NCI-H526 (cell line): Measurements from ENCODE around the gene NPS.

Experiments used
- DNase-seq, 2 experiments: peaks; one replicate each; lab custom pipeline; 2025; lab: John Stamatoyannopoulos, UW

Gene NPS

DNA sequence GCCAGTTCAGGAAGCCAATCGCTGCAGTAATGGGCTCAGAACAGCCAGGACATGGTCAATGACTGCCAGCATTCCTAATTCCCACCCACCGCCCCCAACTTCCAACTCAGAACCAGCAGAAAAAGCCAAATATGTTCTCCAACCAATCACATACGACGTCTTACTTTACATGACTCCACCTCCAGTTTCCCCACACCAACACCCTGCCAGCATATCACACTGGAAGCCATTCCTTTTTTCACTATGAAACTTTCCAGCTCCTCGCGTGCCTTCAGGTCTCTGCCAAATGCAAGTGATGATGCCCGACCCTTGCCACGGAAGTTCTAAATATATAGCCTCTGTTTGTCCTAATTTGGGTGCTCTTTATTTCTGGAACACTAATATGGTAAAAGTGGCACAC is 12.5 kb downstream of the NPS start:
- no peak for DNase-seq

DNA sequence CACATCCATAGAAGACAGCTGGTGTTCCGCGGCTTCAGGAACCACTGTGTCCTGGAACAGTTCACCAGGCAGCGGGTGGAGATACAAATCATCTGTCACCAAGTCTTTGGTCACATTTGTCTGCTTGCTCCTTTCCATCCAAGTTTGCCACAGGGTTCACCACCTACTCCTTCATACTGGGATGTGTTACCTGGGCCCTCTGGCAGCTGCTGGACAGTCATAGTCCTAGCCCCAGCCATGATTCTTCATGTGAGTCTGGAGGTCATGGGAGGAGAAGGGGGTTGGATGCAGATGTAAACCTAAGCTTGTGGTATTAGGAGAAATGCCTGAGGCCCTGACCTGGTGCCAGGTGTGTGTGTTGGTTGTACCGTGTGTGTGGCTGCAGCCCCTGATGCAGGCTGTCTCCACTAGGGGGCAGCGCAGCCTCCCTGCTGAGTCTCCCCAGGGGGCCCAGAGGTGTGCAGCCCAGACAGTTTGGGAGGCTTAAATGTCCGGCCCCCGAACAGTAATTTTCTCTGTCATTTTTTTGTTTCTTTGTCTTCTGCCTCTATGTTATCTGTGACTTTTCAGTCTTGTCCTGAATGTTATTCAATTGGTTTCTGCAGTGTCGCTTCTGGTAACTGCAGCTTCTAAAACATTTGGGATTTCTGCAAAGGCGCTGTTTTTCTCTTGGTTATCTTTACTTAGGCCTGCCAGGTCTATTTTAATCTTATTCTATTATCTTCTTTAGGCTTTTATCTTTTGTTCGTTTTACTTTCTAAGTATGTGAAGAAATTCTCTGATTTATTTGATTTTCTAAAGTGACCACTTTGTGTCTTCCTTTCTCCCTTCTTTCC is 14.8 kb downstream of the NPS start:
- peak in 1 of 2 experiments; percentile 24 for DNase-seq

- no peak for DNase-seq
These were observed 15.5 kb downstream of the NPS start for GRCh38 chr10:127564644-127565043.

GRCh38 chr10:127565583-127565982 is 16.5 kb downstream of the NPS start:
- no peak for DNase-seq

- DNase-seq = no peak
These were observed 20.1 kb downstream of the NPS start for GRCh38 chr10:127569210-127569609.

DNA sequence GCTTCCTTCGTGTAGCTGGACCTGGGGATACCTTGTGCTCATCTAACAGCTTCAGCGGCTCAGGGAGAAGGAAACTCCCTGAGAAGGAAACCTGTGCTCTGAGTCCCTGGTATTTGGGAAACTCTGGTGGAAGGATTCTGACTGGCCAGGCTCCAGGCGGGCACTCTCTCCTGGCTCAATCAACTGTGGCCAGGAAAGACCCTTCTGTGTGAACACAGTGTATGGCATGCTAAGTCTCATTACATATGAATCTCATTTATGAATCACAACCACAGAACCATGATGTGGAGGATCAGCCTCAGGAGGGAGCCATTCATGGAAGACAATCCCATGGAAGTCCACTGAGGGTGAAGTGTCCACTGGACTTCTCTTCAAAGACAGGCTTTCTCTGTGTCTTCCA is 20.9 kb downstream of the NPS start:
- DNase-seq = no peak

DNA sequence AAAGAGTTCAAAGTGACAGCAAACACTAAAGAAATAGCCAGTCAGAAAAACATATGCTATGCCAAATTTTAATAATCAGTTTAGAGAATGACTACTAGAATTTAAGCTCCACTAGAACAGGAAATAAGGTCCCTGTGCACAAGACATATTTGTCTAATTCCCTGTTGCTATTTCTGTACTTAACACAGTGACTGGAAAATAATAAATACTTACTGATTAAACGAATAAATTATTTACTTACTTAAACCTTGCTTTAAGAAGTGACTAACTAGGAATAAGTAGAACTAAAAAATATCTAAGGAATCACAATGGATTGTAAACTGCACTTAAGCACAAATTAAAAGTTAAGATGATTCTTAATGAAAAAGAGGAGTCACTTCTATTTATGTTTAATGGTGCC is 22.3 kb downstream of the NPS start:
- DNase-seq = no peak

DNA sequence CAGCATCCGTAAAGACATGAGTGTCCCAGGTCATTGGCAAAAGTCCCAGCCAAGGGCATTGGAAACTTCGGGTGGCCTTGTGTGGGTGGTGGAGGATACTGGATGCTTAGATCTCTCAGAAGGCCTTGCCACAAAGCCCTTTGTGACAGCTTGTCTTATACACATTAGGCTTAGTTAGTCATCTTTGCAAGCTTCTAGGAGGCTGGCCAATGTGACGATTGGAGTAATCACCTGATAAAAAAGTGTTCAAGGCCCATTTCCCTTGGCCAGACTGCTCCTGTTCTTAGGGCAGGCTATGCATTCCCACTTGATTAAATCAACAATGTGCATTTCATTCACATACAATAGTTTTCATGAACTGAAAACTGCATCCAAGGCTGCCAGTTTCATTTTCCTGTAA is 26.9 kb downstream of the NPS start:
- DNase-seq = no peak

- DNase-seq = no peak
These were observed 27.6 kb downstream of the NPS start for GRCh38 chr10:127576740-127577161.

- DNase-seq = no peak
These were observed 28.5 kb downstream of the NPS start for GRCh38 chr10:127577376-127578258.

DNA sequence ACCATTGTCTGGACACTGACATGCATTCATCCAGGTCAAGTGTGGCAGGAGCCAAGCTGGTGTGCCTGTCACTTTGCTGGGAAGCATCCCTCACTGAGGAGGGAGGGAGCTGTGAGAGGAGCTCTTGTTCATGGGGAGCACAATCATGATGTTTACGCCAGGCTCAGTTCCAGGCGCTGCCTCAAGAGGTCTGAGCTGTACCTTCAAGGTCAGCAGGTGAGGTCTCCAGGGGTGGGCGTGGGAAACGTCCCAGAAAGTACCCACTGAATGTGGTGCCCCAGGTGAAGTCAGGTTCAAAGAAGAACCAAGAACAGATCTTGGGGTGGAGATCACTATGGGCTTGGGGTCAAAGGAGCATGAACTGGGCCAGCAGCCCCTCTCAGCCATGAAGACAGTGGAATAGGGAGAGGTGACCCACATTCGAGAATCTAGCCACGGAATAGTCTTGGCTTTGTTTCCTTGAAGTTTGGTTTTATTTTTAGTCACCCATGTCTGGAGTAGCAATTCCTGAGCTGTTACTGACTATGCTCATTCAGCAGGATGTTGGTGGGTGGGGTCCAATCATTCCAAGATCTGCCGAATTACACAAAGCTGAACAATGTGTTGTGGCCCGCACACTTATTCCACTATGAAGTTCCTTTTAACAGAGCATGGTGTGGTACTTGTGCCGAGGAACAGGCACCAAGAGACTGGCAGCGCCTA is 29.3 kb downstream of the NPS start:
- no peak for DNase-seq

DNA sequence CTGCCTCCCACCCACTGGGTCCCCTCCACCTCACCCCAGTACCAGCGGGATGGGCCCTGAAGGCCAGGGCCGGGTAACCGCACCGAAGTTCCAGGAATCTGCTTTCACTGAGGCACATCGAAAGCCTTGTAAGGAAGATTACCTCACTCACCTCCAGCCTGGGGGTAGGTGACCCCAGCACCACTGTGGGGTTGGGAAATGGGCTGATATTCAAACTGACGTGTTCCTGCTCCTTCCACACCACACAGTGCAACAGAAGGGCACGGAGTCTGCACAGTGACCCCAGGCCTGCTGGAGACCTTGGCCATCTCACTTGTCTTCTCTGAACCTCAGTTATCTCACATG is 29.8 kb downstream of the NPS start:
- DNase-seq = no peak

GRCh38 chr10:127579640-127580039 is 30.5 kb downstream of the NPS start:
- no peak for DNase-seq

GRCh38 chr10:127580822-127581221 is 31.7 kb downstream of the NPS start:
- DNase-seq = no peak

DNA sequence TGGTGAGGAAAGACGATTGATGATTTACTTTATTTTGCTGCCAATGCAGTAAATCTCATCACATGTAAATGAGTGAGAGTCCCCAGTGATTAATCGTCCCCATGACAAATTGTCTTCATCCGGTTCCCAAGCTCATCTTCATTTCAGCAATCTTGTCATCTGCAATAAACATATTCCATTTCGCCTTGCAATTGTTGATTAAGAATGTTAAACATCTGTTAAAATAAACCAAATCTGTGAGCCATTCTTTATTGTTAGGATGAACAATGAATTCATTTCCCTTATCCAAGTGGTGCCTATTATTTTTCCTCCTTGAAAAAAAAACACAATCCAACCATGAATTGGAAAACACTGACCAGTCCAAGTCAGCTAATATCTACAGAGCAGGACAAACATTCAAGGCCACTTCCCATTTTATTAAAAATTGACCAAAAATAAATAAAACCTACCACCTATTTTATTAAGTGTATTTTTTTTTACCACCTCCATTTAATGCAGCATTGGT is 36.5 kb downstream of the NPS start:
- DNase-seq = no peak

- DNase-seq = no peak
These were observed 38.7 kb downstream of the NPS start for GRCh38 chr10:127587668-127588365.

- no peak for DNase-seq
These were observed 43.5 kb downstream of the NPS start for GRCh38 chr10:127592586-127592985.

GRCh38 chr10:127600479-127600878 is 51.4 kb downstream of the NPS start:
- DNase-seq = no peak
